Pancreas (tissue), 10 donors: ENCODE results near the gene IGSF21. TPM values are rescaled to one million over a fixed set of nuclear protein-coding genes. Genes with fewer than 3 reads are reported as not detected.

Experiments
- ATAC-seq, 4 donors: fragments of 200-7000 bp; cut with Tn5 transposase; one replicate each; pipeline versions ENCODE4 v1.8.0 to v1.9.1; 2020; ENCODE audit warnings: mild to moderate bottlenecking in 4 of 4, moderate library complexity in 4 of 4
- DNase-seq, 6 donors: peaks; one replicate each; pipeline ENCODE4 v3.0.0-alpha.2; 2020
- FAIRE-seq: peaks from 2 replicates; lab custom pipeline; 2012; peaks lifted over from hg19 to GRCh38; lab: Jason Lieb, UNC
- H3K27ac ChIP-seq, 4 donors: fragments of 200-600 bp; sonication (generic); 1 replicate in 3 of 4; 2 replicates in 1 of 4; pipeline versions ENCODE4 v1.5.0 to v1.8.0; 2020
- H3K27me3 ChIP-seq, 4 donors: fragments of 200-600 bp; one replicate each; pipeline ENCODE4 v1.8.0; 2021
- H3K36me3 ChIP-seq, 3 donors: fragments of 200-600 bp; sonication (generic) in 1 of 3; one replicate each; pipeline versions ENCODE4 v1.5.0 to v1.8.0; 2020 to 2021
- H3K4me1 ChIP-seq, 3 donors: fragments of 200-600 bp; one replicate each; pipeline ENCODE4 v1.8.0; 2021
- H3K4me3 ChIP-seq, 4 donors: fragments of 200-600 bp; sonication (generic) in 2 of 4; one replicate each; pipeline versions ENCODE4 v1.5.0 to v1.8.0; 2020 to 2021
- H3K9me3 ChIP-seq, 4 donors: fragments of 200-600 bp; one replicate each; pipeline ENCODE4 v1.8.0; 2021
- WGBS, 2 donors: extraction: QIAGEN DNeasy Blood & Tissue Kit; methylation state at CpG; one replicate each; pipeline ENCODE4 v1.1.7; 2013; 5-methylcytosine and 5-hydroxymethylcytosine counted together
- intact Hi-C, 3 donors: fragments of 100-400 bp; cut with DNase I; formaldehyde crosslinking; loops; one replicate each; pipeline versions ENCODE4 v1.11.1 to v1.14.2; 2022
- polyA plus RNA-seq, 2 donors: library from polyadenylated mRNA; stranded (reverse); fragments of 200-250 nt; gene quantifications; one replicate each; pipeline ENCODE4 v1.2.3, GENCODE V29; 2013
- total RNA-seq, 6 donors: library from RNA; stranded (reverse); fragmentation: NEBNext Ultra II Directional in 4 of 6; extraction: Animal tissue kit (Norgen Biotek cat#: 25700) in 4 of 6; gene quantifications; one replicate each; pipeline versions ENCODE4 v1.2.1 to v1.2.4, GENCODE V29; 2021 to 2023
- TF ChIP-seq, protein P1 (sequence below), 4 donors: fragments of 200-600 bp; sonication (generic) in 3 of 4; IDR thresholded peaks; one replicate each; pipeline versions ENCODE4 v1.5.0 to v1.8.0; 2021; ENCODE audit warnings: antibody characterized with exemption in 4 of 4
- donor health status: healthy with polysubstance abuse.
- donor health status: DM: no; HTN: no; CAD: no; lungs with moderate emphysema.
- donor health status: DM: no; HTN: no; CAD: no.
- donor health status: control.
- donor health status: control.
- donor health status: Bipolar disorder and iron deficiency.
- donor health status: DM: yes; HTN: yes; CAD: no.
- donor health status: DM: no; HTN: no; CAD: no.
- donor health status: DM: no; HTN: no; CAD: no.
- donor health status: DM: yes; HTN: yes; CAD: no.

Gene IGSF21
- total and polyA plus RNA-seq, 8 donors = 0.28 to 1.3 (median 0.92) TPM; not detected in 1

DNA sequence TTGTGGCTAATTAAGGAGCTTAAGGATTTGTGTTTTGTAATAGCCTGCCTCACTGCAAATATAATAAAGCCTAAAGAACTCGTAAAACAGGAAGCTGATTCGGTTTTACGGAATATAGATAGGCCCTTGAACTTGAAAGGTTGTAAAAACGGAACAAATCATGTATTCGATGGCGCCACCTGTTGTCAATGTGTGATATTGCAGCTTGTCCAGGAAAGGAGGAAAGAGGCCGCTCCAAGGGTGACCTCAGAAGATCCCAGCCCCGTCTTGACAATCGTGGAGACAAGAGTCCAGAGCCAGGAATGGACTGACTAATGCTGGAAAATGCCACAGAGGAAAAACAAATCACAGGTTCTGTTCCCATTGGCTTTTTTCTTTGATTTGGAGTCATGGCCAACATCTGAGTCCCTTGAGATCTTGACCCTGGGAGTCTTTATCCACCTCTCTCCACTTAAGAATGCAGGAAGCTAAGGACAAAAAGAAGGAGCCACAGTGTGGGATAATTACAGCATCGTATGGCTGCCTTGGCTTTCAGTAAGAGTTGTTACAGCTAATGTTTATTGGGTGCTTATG is 7.0 kb upstream of the IGSF21 start:
- no peaks in the 10 kb centered on the region for H3K27me3 ChIP-seq
- H3K4me3 ChIP-seq = no peak overlapping the region
- no peaks in the 10 kb centered on the region for H3K36me3 ChIP-seq
- DNase-seq (peak in 5 of 6 donors; percentile 37 to 78 (median 66)), FAIRE-seq (peak; percentile 75), ATAC-seq (peak; percentile 73 to 91 (median 84))
- TF ChIP-seq, protein P1, sequence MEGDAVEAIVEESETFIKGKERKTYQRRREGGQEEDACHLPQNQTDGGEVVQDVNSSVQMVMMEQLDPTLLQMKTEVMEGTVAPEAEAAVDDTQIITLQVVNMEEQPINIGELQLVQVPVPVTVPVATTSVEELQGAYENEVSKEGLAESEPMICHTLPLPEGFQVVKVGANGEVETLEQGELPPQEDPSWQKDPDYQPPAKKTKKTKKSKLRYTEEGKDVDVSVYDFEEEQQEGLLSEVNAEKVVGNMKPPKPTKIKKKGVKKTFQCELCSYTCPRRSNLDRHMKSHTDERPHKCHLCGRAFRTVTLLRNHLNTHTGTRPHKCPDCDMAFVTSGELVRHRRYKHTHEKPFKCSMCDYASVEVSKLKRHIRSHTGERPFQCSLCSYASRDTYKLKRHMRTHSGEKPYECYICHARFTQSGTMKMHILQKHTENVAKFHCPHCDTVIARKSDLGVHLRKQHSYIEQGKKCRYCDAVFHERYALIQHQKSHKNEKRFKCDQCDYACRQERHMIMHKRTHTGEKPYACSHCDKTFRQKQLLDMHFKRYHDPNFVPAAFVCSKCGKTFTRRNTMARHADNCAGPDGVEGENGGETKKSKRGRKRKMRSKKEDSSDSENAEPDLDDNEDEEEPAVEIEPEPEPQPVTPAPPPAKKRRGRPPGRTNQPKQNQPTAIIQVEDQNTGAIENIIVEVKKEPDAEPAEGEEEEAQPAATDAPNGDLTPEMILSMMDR (IDR thresholded peaks at IDR 0.05) = peak; percentile 66 to 85 (median 74)
- intact Hi-C loops = no loop called here
- 2 to 3% methylated on average over 10 of the region's 10 CpGs for WGBS, 2 donors
- no peaks in the 10 kb centered on the region for H3K9me3 ChIP-seq
- no peak overlapping the region for H3K27ac ChIP-seq
- no peaks in the 10 kb centered on the region for H3K4me1 ChIP-seq

DNA sequence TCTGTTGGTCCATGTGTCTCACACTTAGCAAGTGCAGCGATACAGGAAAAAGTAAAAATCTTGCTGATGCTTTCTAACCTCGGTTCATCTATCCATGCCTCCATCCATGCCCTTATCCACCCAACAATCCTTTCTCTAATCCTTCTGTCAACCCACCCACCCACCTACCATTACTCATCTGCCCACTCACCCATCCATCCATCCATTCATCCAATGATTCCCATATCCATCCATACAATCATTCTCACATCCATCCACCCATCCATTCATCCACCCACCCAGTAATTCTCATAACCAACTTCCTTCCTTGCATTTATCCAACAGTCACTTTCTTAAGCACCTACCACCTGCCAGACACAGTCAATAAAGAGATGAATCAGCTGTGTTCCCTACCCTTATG is 6.1 kb upstream of the IGSF21 start:
- FAIRE-seq (no peak), DNase-seq (no peak), ATAC-seq (no peak)
- TF ChIP-seq, protein P1 (IDR thresholded peaks at IDR 0.05) = no peak
- Histone ChIP-seq H3K27ac (no peak overlapping the region), H3K4me1 (no peaks in the 10 kb centered on the region), H3K27me3 (no peaks in the 10 kb centered on the region), H3K4me3 (no peak overlapping the region), H3K36me3 (no peaks in the 10 kb centered on the region), H3K9me3 (no peaks in the 10 kb centered on the region)
- intact Hi-C loops = no loop called here
- 64 to 78% methylated on average over 2 of the region's 2 CpGs for WGBS, 2 donors

DNA sequence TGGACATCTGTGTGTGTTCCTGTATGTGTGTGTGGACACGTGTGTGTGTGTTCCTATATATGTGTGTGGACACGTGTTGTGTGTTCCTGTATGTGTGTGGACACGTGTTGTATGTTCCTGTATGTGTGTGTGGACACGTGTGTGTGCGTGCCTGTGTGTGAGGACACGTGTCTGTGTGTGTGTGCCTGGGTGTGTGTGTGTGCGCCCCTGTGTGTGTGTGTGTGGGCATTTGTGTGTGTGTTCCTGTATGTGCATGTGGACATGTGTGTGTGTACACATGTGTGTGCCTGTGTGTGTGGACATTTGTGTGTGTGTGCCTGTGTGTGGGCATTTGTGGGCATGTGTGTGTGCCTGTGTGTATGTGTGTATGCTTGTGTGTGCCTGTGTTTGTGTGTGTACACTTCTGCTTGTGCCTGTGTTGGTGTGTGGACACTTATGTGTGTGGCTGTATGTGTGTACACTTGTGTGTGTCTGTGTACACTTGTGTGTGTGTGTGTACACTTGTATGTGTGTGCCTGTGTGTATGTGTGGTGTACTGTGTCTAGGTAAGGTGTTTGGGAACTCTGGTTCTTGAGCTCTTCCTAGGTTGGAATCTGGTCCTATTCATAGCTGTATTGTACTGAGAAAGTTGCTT is 3.7 kb upstream of the IGSF21 start:
- WGBS, 2 donors = 59 to 61% methylated on average over 7 of the region's 7 CpGs
- TF ChIP-seq, protein P1 (IDR thresholded peaks at IDR 0.05) = no peak
- no peaks in the 10 kb centered on the region for H3K9me3 ChIP-seq
- ATAC-seq (no peak), FAIRE-seq (no peak), DNase-seq (no peak)
- intact Hi-C loops = no loop called here
- no peak overlapping the region for H3K4me3 ChIP-seq
- H3K27me3 ChIP-seq = no peaks in the 10 kb centered on the region
- H3K27ac ChIP-seq = no peak overlapping the region
- H3K36me3 ChIP-seq = no peaks in the 10 kb centered on the region
- no peaks in the 10 kb centered on the region for H3K4me1 ChIP-seq

DNA sequence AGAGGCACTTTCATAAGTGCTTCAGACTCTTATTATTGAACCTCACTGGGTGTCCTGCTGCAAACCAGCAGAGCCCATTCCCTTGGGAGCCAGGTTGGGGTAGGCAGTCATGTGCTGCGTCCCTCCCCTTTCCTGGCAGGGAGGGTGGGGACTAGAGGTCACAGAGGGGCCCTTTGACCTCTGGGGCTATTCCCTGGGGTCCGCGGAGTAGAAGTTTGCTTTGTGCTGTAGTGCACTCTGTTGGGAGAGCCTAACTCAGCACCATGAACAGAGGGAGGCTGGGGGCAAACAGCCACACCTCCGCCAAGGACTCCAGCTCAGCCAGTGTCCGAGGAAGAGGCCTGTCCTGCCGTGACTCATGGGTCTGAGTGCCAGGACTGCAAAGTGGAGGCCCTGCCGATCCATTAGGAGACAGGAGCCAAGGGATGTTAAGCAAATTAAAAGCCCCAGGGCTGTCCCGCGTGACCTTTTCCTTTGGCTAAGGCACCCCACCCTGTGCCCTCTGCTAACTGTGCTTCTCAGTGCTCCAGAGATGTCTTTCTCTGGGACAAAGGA is 3.0 kb upstream of the IGSF21 start:
- DNase-seq = no peak
- no peaks in the 10 kb centered on the region for H3K9me3 ChIP-seq
- no peaks in the 10 kb centered on the region for H3K4me1 ChIP-seq
- FAIRE-seq = no peak
- no peaks in the 10 kb centered on the region for H3K36me3 ChIP-seq
- 57 to 61% methylated on average over 9 of the region's 9 CpGs for whole genome bisulfite sequencing, 2 donors
- intact Hi-C loops = no loop called here
- no peak for ATAC-seq
- TF ChIP-seq, protein P1 (IDR thresholded peaks at IDR 0.05) = no peak
- no peak overlapping the region for H3K4me3 ChIP-seq
- H3K27me3 ChIP-seq = peaks cover 0 to 7% (median 0%) of the 10 kb centered on the region in 4 donors
- H3K27ac ChIP-seq = no peak overlapping the region

- ATAC-seq (no peak), FAIRE-seq (no peak), DNase-seq (no peak)
- H3K27me3 ChIP-seq = peaks cover 0 to 12% (median 0%) of the 10 kb centered on the region in 4 donors
- H3K4me1 ChIP-seq = no peaks in the 10 kb centered on the region
- intact Hi-C loops = no loop called here
- H3K4me3 ChIP-seq = no peak overlapping the region
- 73 to 77% methylated on average over 4 of the region's 4 CpGs for WGBS, 2 donors
- H3K36me3 ChIP-seq = no peaks in the 10 kb centered on the region
- TF ChIP-seq, protein P1 (IDR thresholded peaks at IDR 0.05) = no peak
- H3K27ac ChIP-seq = no peak overlapping the region
- H3K9me3 ChIP-seq = no peaks in the 10 kb centered on the region
These were observed 2.4 kb upstream of the IGSF21 start for GRCh38 chr1:18105196-18105595.
